Measurements from ENCODE around the gene SLC9A9. TPM values are rescaled to one million over a fixed set of nuclear protein-coding genes. Genes with fewer than 3 reads are reported as not detected.

The SLC9A9 gene
- total and polyA plus RNA-seq, 10 of the 15 experiments (the other 5 are each of a cell fraction or from before 2014, with no cell fraction given), result 3.5 to 14.2 (median 9.3) TPM

DNA sequence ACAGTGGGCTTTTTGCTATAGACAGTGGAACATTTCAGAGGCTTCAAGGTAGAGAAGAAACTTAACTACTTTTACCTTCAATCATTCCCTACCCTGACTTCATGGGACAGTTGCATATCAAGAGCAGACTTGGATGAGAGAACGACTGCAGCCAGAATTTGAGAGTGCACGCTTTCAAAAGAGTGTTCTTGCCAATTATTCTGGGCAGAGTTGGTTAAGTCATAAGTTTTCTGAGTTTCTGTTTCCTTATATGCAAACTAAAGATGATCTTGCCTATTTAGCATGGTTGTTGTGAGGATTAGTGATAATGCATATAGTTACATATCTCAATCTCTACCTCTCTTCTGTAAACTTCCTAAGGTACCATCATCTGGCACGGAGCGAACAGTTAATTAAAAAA lies 7.6 kb downstream of the SLC9A9 start (continued):
- TF ChIP-seq, protein P1, sequence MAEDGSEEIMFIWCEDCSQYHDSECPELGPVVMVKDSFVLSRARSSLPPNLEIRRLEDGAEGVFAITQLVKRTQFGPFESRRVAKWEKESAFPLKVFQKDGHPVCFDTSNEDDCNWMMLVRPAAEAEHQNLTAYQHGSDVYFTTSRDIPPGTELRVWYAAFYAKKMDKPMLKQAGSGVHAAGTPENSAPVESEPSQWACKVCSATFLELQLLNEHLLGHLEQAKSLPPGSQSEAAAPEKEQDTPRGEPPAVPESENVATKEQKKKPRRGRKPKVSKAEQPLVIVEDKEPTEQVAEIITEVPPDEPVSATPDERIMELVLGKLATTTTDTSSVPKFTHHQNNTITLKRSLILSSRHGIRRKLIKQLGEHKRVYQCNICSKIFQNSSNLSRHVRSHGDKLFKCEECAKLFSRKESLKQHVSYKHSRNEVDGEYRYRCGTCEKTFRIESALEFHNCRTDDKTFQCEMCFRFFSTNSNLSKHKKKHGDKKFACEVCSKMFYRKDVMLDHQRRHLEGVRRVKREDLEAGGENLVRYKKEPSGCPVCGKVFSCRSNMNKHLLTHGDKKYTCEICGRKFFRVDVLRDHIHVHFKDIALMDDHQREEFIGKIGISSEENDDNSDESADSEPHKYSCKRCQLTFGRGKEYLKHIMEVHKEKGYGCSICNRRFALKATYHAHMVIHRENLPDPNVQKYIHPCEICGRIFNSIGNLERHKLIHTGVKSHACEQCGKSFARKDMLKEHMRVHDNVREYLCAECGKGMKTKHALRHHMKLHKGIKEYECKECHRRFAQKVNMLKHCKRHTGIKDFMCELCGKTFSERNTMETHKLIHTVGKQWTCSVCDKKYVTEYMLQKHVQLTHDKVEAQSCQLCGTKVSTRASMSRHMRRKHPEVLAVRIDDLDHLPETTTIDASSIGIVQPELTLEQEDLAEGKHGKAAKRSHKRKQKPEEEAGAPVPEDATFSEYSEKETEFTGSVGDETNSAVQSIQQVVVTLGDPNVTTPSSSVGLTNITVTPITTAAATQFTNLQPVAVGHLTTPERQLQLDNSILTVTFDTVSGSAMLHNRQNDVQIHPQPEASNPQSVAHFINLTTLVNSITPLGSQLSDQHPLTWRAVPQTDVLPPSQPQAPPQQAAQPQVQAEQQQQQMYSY (CRISPR knock-in tag; IDR thresholded peaks at IDR 0.05), result no peak
- no peak for TF ChIP-seq MTA3 (IDR thresholded peaks at IDR 0.05; ENCODE audit: borderline replicate concordance, low read length)
- TF ChIP-seq TCF3 (IDR thresholded peaks at IDR 0.05; ENCODE audit: borderline replicate concordance, insufficient read depth, low read depth, low read length), result no peak
- TF ChIP-seq HCFC1 (IDR thresholded peaks at IDR 0.05; ENCODE audit: low read length), result no peak
- TF ChIP-seq SMAD5 (IDR thresholded peaks at IDR 0.05; ENCODE audit: low read depth), result no peak
- no peak for TF ChIP-seq BHLHE40 (IDR thresholded peaks at IDR 0.05; ENCODE audit: borderline replicate concordance in 1 of 2, low read depth in 2 of 2, low read length in 1 of 2)
- no peak for TF ChIP-seq BACH1 (IDR thresholded peaks at IDR 0.05; ENCODE audit: borderline replicate concordance)
- TF ChIP-seq RBBP5 (conservative IDR thresholded peaks at IDR 0.05), result no peak
- TF ChIP-seq, protein P2, sequence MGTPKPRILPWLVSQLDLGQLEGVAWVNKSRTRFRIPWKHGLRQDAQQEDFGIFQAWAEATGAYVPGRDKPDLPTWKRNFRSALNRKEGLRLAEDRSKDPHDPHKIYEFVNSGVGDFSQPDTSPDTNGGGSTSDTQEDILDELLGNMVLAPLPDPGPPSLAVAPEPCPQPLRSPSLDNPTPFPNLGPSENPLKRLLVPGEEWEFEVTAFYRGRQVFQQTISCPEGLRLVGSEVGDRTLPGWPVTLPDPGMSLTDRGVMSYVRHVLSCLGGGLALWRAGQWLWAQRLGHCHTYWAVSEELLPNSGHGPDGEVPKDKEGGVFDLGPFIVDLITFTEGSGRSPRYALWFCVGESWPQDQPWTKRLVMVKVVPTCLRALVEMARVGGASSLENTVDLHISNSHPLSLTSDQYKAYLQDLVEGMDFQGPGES (IDR thresholded peaks at IDR 0.05), result no peak
- no peak for TF ChIP-seq TCF7 (IDR thresholded peaks at IDR 0.05; ENCODE audit: borderline replicate concordance)
- TF ChIP-seq SUZ12 (IDR thresholded peaks at IDR 0.05; ENCODE audit: unreplicated experiment), result no peak
- no peak for TF ChIP-seq PAX8 (IDR thresholded peaks at IDR 0.05)
- TF ChIP-seq ZNF217 (IDR thresholded peaks at IDR 0.05), result no peak
